Transverse colon (tissue), 4 donors: ENCODE data around the gene MAP2K5.

Experiments
- POLR2AphosphoS5 ChIP-seq, 3 donors: sonication (generic); formaldehyde crosslinking; IDR thresholded peaks; one replicate each; pipeline ENCODE4 v1.6.1; 2016; ENCODE audit warnings: antibody characterized with exemption in 3 of 3
- TF ChIP-seq, protein P1 (sequence below), 5 experiments: fragments of 200-600 bp in 3 of 5; fragments of 450-650 bp in 2 of 5; sonication (generic) in 3 of 5; IDR thresholded peaks; 1 replicate in 2 of 5; 2 replicates in 3 of 5; pipeline ENCODE4 v1.5.1; 2016 to 2017; ENCODE audit warnings: antibody characterized with exemption in 5 of 5, inconsistent platforms in 3 of 5, mild to moderate bottlenecking in 2 of 5, moderate library complexity in 1 of 5

DNA sequence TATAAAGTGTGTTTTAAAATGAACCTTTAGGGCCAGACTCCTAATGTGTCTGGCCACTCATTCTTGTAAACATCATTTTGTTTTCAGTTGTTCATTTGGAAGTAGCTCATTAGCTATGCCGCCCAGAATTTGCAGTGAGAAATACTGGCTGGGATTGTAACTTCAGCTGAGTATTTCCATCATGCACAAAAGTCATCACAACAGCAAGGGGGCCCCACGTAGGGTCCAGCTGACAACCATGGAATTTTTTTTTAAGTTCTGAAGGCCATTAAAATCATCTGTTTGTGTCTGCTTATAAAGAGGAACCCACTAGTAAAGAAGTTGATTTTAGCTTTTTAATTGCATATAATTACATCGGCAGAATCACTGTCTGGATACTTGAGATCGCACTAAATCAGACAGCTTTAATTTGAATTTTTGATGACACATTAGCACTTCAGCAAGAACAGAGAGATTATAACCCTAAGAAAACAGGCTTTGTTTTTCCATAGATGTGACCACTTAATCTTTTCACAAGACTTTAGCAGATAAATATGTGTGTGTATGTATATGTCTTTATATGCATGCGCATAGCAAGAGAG, 236.6 kb downstream of the MAP2K5 start:
- TF ChIP-seq, protein P1, sequence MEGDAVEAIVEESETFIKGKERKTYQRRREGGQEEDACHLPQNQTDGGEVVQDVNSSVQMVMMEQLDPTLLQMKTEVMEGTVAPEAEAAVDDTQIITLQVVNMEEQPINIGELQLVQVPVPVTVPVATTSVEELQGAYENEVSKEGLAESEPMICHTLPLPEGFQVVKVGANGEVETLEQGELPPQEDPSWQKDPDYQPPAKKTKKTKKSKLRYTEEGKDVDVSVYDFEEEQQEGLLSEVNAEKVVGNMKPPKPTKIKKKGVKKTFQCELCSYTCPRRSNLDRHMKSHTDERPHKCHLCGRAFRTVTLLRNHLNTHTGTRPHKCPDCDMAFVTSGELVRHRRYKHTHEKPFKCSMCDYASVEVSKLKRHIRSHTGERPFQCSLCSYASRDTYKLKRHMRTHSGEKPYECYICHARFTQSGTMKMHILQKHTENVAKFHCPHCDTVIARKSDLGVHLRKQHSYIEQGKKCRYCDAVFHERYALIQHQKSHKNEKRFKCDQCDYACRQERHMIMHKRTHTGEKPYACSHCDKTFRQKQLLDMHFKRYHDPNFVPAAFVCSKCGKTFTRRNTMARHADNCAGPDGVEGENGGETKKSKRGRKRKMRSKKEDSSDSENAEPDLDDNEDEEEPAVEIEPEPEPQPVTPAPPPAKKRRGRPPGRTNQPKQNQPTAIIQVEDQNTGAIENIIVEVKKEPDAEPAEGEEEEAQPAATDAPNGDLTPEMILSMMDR (IDR thresholded peaks at IDR 0.05) = no peak
- no peak for TF ChIP-seq POLR2AphosphoS5 (IDR thresholded peaks at IDR 0.05)
